Endothelial cell of umbilical vein (primary cell): ENCODE results near the gene BMP8A. TPM values are rescaled to one million over a fixed set of nuclear protein-coding genes. Genes with fewer than 3 reads are reported as not detected.

Source experiments
- BruUV-seq: library from RNA; stranded (reverse); fragments of 400-500 nt; replicated peaks from 2 replicates; lab custom pipeline; 2021; lab: Mats Ljungman, UMichigan
- CTCF ChIA-PET: fragments of 300-600, 350-600 bp; sonication (Branson Sonifier 250); formaldehyde crosslinking; loops from one replicate; lab custom pipeline; 2021; ENCODE audit warnings: antibody characterized with exemption, inconsistent platforms; lab: Charles Lee
- POLR2A ChIA-PET: fragments of 300-600, 350-600 bp; sonication (Branson Sonifier 250); formaldehyde crosslinking; loops from one replicate; lab custom pipeline; 2021; ENCODE audit warnings: antibody characterized with exemption, inconsistent platforms; lab: Charles Lee
- DNase-seq: peaks from one replicate; pipeline ENCODE4 v3.0.0-alpha.2; 2011; ENCODE audit warnings: low read depth, low spot score
- FAIRE-seq: peaks from 2 replicates; lab custom pipeline; 2011; peaks lifted over from hg19 to GRCh38; lab: Jason Lieb, UNC
- H2AFZ ChIP-seq: 2 replicates; pipeline ENCODE4 v1.6.0; 2012; ENCODE audit warnings: low read depth, low read length, control low read depth, inconsistent platforms
- H3K27ac ChIP-seq: 2 replicates; pipeline ENCODE4 v1.5.1; 2011; ENCODE audit warnings: low read depth, mild to moderate bottlenecking, control low read depth, low read length, moderate library complexity; ENCODE audit not compliant: insufficient read depth
- H3K27me3 ChIP-seq, 2 experiments: 2 replicates each; pipeline versions ENCODE4 v1.6.0 to v1.6.1; 2011; ENCODE audit warnings: low read length in 2 of 2, mixed read lengths in 1 of 2; ENCODE audit not compliant: control insufficient read depth in 2 of 2, insufficient read depth in 2 of 2
- H3K36me3 ChIP-seq, 2 experiments: 2 replicates in 1 of 2; 3 replicates in 1 of 2; pipeline ENCODE4 v1.5.1; 2011; ENCODE audit warnings: low read length in 2 of 2, mild to moderate bottlenecking in 1 of 2, moderate library complexity in 1 of 2; ENCODE audit not compliant: control insufficient read depth in 2 of 2, insufficient read depth in 2 of 2; ENCODE audit errors: extremely low read depth in 1 of 2
- H3K4me1 ChIP-seq: 3 replicates; pipeline ENCODE4 v1.5.1; 2011; ENCODE audit warnings: mild to moderate bottlenecking, low read length; ENCODE audit not compliant: control insufficient read depth, insufficient read depth; ENCODE audit errors: extremely low read depth
- H3K4me2 ChIP-seq: 2 replicates; pipeline ENCODE4 v1.6.1; 2011; ENCODE audit warnings: low read length, control low read depth, mixed read lengths; ENCODE audit not compliant: insufficient read depth
- H3K4me3 ChIP-seq, 3 experiments: fragments of 200-600 bp in 1 of 3; sonication (generic), shearing (Covaris generic) in 1 of 3; replicated peaks in 1 of 3; 2 replicates each; pipeline ENCODE4 v1.5.1; 2011 to 2016; ENCODE audit warnings: control low read depth in 3 of 3, low read length in 3 of 3, mild to moderate bottlenecking in 2 of 3, inconsistent platforms in 1 of 3, low read depth in 1 of 3, moderate library complexity in 1 of 3; ENCODE audit not compliant: insufficient read depth in 1 of 3
- H3K79me2 ChIP-seq: 2 replicates; pipeline ENCODE4 v1.6.0; 2012; ENCODE audit warnings: low read length, inconsistent platforms; ENCODE audit not compliant: control insufficient read depth, insufficient read depth
- H3K9ac ChIP-seq: replicated peaks from 2 replicates; pipeline ENCODE3; 2011; ENCODE audit warnings: low read length, control low read depth; ENCODE audit not compliant: insufficient read depth; ENCODE audit errors: extremely low read depth
- H3K9me1 ChIP-seq: replicated peaks from 3 replicates; pipeline ENCODE4 v1.6.0; 2011; ENCODE audit warnings: mild to moderate bottlenecking, low read length; ENCODE audit not compliant: control insufficient read depth, insufficient read depth; ENCODE audit errors: extremely low read depth
- H3K9me3 ChIP-seq: replicated peaks from 2 replicates; pipeline ENCODE4 v1.5.1; 2012; ENCODE audit warnings: low read length, inconsistent platforms; ENCODE audit not compliant: control insufficient read depth, insufficient read depth
- H4K20me1 ChIP-seq: replicated peaks from 2 replicates; pipeline ENCODE3; 2011; ENCODE audit warnings: mild to moderate bottlenecking, low read length; ENCODE audit not compliant: control insufficient read depth, insufficient read depth; ENCODE audit errors: extremely low read depth
- CTCF ChIP-seq, 2 donors: IDR thresholded peaks; 1 replicate in 1 of 2; 2 replicates in 1 of 2; pipeline ENCODE4 v1.5.1; 2011; ENCODE audit warnings: low read length in 2 of 2, mild to moderate bottlenecking in 2 of 2, moderate library complexity in 2 of 2, control low read depth in 1 of 2, inconsistent platforms in 1 of 2, low read depth in 1 of 2; ENCODE audit not compliant: insufficient read depth in 1 of 2; ENCODE audit errors: extremely low read depth in 1 of 2
- EZH2 ChIP-seq: IDR thresholded peaks from 2 replicates; pipeline ENCODE4 v1.6.1; 2012; ENCODE audit warnings: borderline replicate concordance, low read depth, mild to moderate bottlenecking, moderate library complexity, low read length, inconsistent platforms; ENCODE audit not compliant: severe bottlenecking
- FOS ChIP-seq: IDR thresholded peaks from 2 replicates; pipeline ENCODE4 v1.6.1; 2011; ENCODE audit warnings: mild to moderate bottlenecking, low read length, moderate library complexity, borderline replicate concordance; ENCODE audit not compliant: insufficient read depth
- GATA2 ChIP-seq: IDR thresholded peaks from 2 replicates; pipeline ENCODE4 v1.7.0; 2011; ENCODE audit warnings: low read depth, mild to moderate bottlenecking, moderate library complexity, mixed read lengths, low read length; ENCODE audit not compliant: insufficient read length, insufficient read depth
- JUN ChIP-seq: IDR thresholded peaks from 2 replicates; pipeline ENCODE4 v1.6.1; 2011; ENCODE audit warnings: borderline replicate concordance, low read depth; ENCODE audit not compliant: insufficient read length, insufficient read depth
- MAX ChIP-seq: IDR thresholded peaks from 2 replicates; pipeline ENCODE4 v1.6.1; 2011; ENCODE audit not compliant: insufficient read depth, insufficient read length
- MYC ChIP-seq: IDR thresholded peaks from one replicate; pipeline ENCODE4 v1.6.1; 2011; ENCODE audit warnings: mild to moderate bottlenecking, low read depth, low read length
- POLR2A ChIP-seq: IDR thresholded peaks from 2 replicates; pipeline ENCODE4 v1.6.1; 2012; ENCODE audit warnings: low read depth, mild to moderate bottlenecking, control low read depth, low read length
- POLR2AphosphoS5 ChIP-seq: IDR thresholded peaks from 2 replicates; pipeline ENCODE4 v1.6.1; 2012; ENCODE audit warnings: low read depth, mild to moderate bottlenecking, control low read depth, low read length, moderate library complexity; ENCODE audit not compliant: insufficient read depth
- dilution Hi-C: fragments of 300-500 bp; cut with MboI; formaldehyde crosslinking; loops from one replicate; pipeline ENCODE4 v1.15.0; 2019; ENCODE audit warnings: low sequenced_read_pairs; ENCODE audit not compliant: extremely low pct_ligation_motif_present
- intact Hi-C: fragments of 100-400 bp; cut with micrococcal nuclease; formaldehyde crosslinking; loops from one replicate; pipeline ENCODE4 v1.10.0; 2022
- polyA plus RNA-seq, 4 experiments: library from polyadenylated mRNA; depleted of rRNA in 3 of 4; stranded (reverse) in 3 of 4; unstranded in 1 of 4; fragments of >200 nt; gene quantifications; 2 replicates each; pipeline versions ENCODE4 v1.2.1 to v1.2.3, GENCODE V29; 2011 to 2012; ENCODE audit warnings: missing spikeins in 1 of 4
- total RNA-seq: library from RNA; stranded (reverse); gene quantifications from 2 replicates; pipeline ENCODE4 v1.2.3, GENCODE V29; 2021

Gene BMP8A
- total and polyA plus RNA-seq, 2 donors (not counting 3 experiments of a cell fraction or from before 2014, with no cell fraction given), result 0.25 to 0.44 TPM

- Histone ChIP-seq H3K79me2 (no peaks in the 10 kb centered on the region), H2AFZ (no peak overlapping the region), H3K4me1 (no peaks in the 10 kb centered on the region), H3K4me3 (no peak overlapping the region), H4K20me1 (no peaks in the 10 kb centered on the region), H3K27me3 (no peaks in the 10 kb centered on the region), H3K9me1 (no peaks in the 10 kb centered on the region), H3K36me3 (peaks cover 0 to 3% of the 10 kb centered on the region in 2 experiments), H3K9ac (no peak overlapping the region), H3K4me2 (no peak overlapping the region), H3K27ac (no peak overlapping the region), H3K9me3 (no peaks in the 10 kb centered on the region)
- no peak for DNase-seq
- ChIA-PET CTCF (interaction anchor here (1.4 kb wide), 1 partner anchor 7 kb away, joined by 8 read pairs; no protein-coding TSS in a partner anchor), POLR2A (no interaction called here)
- dilution Hi-C loops, result no loop called here
- intact Hi-C loops, result no loop called here
- BruUV-seq, result no TSS peak
- TF ChIP-seq POLR2AphosphoS5 (no peak), JUN (no peak), FOS (no peak), MAX (no peak), GATA2 (no peak), POLR2A (no peak), CTCF (IDR thresholded peaks at IDR 0.05; ENCODE audit: extremely low read depth in 1 of 2, insufficient read depth in 1 of 2, low read depth in 1 of 2, low read length in 2 of 2) (no peak), EZH2 (no peak), MYC (no peak)
- FAIRE-seq, result no peak
Observed at GRCh38 chr1:39531526-39531925, 40.1 kb downstream of the BMP8A start.
